Measurements from ENCODE around the gene CCNYL1.

CCNYL1 gene

DNA sequence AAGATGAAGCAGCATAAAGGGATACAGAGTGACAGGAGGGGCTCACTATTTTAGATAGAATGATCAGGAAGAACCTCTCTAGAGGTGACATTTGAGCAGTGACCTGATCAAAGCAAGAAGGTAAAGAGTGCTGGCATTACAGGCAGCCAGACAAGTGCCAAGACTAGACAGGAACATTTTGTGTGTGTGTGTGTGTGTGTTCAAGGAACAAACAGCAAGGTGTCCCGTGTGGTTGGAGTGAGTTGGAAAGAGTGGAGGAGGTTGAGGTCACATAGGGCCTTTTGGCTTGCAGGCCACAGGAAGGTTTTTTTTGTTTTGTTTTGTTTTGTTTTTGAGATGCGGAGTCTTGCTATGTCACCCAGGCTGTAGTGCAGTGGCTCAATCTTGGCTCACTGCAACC, 32.6 kb downstream of the CCNYL1 start:
- H3K27ac ChIP-seq = no peak overlapping the region
- TF ChIP-seq, protein P1, sequence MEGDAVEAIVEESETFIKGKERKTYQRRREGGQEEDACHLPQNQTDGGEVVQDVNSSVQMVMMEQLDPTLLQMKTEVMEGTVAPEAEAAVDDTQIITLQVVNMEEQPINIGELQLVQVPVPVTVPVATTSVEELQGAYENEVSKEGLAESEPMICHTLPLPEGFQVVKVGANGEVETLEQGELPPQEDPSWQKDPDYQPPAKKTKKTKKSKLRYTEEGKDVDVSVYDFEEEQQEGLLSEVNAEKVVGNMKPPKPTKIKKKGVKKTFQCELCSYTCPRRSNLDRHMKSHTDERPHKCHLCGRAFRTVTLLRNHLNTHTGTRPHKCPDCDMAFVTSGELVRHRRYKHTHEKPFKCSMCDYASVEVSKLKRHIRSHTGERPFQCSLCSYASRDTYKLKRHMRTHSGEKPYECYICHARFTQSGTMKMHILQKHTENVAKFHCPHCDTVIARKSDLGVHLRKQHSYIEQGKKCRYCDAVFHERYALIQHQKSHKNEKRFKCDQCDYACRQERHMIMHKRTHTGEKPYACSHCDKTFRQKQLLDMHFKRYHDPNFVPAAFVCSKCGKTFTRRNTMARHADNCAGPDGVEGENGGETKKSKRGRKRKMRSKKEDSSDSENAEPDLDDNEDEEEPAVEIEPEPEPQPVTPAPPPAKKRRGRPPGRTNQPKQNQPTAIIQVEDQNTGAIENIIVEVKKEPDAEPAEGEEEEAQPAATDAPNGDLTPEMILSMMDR (IDR thresholded peaks at IDR 0.05) = no peak
- TF ChIP-seq ZFX (IDR thresholded peaks at IDR 0.05; ENCODE audit: borderline replicate concordance) = no peak

DNA sequence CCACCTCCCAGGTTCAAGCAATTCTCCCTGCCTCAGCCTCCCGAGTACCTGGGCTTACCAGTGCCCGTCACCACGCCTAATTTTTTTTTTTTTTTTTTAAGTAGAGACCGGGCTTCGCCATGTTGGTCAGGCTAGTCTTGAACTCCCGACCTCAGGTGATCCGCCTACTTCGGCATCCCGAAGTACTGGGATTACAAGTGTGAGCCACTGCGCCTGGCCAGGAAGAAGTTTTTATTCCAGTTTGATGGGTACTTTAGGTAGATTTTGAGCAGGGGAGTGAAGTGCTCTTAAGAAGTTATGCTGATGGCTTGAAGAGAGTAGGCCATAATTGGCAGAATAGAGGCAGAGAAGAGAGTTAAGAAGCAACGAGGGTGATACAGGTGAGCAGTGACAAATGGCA, 33.0 kb downstream of the CCNYL1 start:
- no peak overlapping the region for H3K27ac ChIP-seq
- TF ChIP-seq, protein P1 (IDR thresholded peaks at IDR 0.05) = no peak
- no peak for TF ChIP-seq ZFX (IDR thresholded peaks at IDR 0.05; ENCODE audit: borderline replicate concordance)

DNA sequence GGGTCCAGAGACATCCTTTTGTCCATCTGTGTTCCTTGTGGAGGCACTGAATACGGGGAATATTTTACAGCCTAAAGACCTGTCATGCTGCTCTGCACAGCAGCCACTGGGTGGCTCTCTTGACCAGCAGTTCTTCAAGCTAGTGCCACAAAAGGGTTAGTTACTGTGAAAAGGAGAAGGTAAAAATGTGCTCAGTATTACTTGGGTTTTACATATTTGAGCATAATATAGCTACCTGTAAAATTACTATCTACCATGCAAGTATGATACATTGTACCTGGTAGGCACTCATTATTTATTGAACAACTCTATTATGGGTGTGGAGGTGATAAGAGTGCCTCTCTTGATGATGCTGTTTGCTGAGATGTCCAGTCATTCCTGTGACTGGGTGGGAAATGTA, 34.7 kb downstream of the CCNYL1 start:
- no peak for TF ChIP-seq ZFX (IDR thresholded peaks at IDR 0.05; ENCODE audit: borderline replicate concordance)
- TF ChIP-seq, protein P1 (IDR thresholded peaks at IDR 0.05) = peak; percentile 87
- no peak overlapping the region for H3K27ac ChIP-seq

DNA sequence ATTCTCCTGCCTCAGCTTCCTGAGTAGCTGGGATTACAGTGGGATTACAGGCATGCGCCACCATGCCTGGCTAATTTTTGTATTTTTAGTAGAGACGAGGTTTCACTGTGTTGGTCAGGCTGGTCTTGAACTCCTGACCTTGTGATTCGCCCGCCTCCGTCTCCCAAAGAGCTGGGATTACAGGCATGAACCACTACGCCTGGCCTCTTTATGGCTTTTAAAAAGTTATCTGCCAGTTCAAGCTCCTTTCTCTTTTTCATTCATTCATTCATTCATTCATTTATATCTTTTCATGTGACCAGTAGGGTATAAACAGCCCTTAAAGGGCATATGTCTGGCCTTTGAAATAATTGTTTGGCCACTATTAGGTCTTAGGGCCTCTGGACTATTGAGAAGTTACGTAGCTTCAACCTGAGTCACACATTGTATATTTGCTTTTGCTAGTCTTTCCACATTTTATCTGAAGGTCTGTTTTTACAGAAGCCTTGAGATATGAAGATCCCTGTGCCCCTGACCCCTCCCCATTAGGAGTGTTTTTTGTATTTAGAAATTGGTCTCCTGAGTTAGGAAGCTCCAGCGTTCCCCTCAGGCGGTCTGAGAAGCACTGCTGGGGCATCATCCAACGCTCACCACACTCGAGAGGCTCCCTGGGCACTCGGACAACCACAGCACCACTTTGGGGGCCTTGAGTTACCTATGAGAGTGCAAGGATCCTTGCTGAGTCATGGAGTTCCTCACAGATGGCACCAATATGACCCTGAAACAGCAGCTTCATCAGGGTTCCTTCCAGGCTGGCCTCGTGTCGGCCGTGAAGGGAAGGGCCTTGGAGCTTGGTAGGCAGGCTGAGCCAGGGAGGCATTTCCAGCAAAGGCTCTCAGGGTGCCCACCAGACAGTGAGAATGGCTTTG, 36.5 kb downstream of the CCNYL1 start:
- H3K27ac ChIP-seq = no peak overlapping the region
- TF ChIP-seq, protein P1 (IDR thresholded peaks at IDR 0.05) = no peak
- TF ChIP-seq ZFX (IDR thresholded peaks at IDR 0.05; ENCODE audit: borderline replicate concordance) = no peak

DNA sequence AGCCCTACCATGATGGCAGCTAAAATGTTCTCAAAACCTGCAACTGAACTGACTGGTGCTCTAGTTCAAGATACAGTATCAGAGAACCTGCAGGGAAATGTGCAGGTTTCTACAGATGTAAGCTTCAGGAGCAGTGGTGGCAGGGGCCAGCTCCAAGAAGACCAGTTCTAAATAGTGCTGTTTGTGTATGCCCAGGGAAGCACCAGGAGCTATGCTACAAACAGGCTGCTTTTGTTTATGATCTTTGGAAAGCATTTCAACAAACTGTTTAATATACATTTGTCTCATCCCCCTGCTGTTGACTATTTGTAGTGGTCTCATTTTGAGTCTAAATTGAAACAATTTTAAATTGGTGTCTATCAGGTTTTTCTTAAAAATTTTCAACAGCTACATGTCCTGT, 37.6 kb downstream of the CCNYL1 start:
- TF ChIP-seq ZFX (IDR thresholded peaks at IDR 0.05; ENCODE audit: borderline replicate concordance) = no peak
- TF ChIP-seq, protein P1 (IDR thresholded peaks at IDR 0.05) = no peak
- H3K27ac ChIP-seq = no peak overlapping the region

DNA sequence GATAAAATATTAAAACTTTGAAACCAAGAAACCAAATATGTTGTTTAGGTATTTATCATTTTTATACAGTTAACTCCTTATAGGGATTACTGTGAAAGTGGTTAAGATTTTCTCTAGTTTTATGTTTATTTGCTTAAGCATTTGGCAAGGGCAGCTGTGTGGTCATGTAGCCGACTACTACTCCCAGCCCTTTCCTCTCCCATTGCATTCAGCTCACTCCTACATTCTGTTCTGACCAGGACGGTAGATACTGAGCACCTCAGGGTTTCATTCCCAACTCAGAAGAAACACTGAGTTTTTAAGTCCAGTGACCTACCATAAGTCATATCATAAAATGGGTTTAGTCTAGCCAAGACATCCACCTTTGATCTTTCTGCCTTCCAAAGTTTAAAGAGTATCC, 38.4 kb downstream of the CCNYL1 start:
- H3K27ac ChIP-seq = no peak overlapping the region

DNA sequence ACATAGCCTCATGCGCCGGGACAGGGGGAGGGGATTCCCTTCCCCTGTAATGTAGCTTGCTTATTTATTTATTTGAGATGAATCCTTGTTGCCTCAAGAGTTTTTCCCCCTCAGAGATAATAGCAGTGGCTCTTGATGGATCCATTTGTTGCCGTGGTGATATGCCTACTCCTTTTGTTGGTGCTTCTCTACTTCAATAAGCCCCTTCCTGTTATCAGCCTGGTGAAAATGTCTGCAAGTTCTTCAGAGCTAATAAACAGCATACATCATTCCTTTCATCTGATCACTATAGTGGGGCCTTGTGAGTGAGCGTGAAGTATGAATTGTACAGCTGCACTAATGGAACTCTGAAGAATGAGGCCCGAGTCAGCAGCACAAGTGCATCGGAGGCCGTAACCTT, 38.9 kb downstream of the CCNYL1 start:
- no peak overlapping the region for H3K27ac ChIP-seq
- no peak for TF ChIP-seq ZFX (IDR thresholded peaks at IDR 0.05; ENCODE audit: borderline replicate concordance)
- TF ChIP-seq, protein P1 (IDR thresholded peaks at IDR 0.05) = no peak

More for the DNA sequence above, 38.4 kb downstream of the CCNYL1 start:
- no peak for TF ChIP-seq ZFX (IDR thresholded peaks at IDR 0.05; ENCODE audit: borderline replicate concordance)
- TF ChIP-seq, protein P1 (IDR thresholded peaks at IDR 0.05) = no peak

All from 22Rv1 (cell line).